ENCODE results near the gene NUAK1.

DNA sequence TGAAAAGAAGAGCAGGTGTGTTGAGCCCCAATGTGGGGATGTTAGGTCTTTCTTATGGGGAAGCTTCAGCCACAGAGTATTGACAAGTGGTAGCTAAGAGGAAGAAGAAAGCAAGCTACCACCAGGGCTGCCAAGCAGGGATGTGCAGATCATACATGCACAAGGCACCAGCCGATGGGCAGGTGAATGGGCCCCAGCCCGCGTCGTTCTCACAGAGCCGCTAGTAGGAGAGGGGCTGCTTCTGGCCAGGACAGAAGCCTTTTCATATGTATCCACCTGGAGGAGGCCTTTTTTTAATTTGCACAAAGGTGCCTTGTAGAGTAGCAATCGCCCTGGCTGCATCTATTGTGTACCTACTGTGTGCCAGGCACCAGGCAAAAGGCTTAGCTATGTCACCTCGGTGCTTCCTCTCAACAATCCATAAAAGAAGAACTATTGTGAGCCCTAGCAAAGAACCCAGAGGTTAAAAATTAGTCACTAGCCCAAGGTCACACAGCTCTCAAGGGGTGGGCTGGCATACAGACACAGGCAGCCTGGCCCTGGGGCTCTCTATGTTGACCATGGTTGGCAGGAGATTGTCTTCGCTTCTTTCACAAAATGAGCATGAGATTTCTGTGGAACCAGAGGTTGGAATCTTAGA, 8.2 kb downstream of the NUAK1 start:
- TF ChIP-seq, protein P1, sequence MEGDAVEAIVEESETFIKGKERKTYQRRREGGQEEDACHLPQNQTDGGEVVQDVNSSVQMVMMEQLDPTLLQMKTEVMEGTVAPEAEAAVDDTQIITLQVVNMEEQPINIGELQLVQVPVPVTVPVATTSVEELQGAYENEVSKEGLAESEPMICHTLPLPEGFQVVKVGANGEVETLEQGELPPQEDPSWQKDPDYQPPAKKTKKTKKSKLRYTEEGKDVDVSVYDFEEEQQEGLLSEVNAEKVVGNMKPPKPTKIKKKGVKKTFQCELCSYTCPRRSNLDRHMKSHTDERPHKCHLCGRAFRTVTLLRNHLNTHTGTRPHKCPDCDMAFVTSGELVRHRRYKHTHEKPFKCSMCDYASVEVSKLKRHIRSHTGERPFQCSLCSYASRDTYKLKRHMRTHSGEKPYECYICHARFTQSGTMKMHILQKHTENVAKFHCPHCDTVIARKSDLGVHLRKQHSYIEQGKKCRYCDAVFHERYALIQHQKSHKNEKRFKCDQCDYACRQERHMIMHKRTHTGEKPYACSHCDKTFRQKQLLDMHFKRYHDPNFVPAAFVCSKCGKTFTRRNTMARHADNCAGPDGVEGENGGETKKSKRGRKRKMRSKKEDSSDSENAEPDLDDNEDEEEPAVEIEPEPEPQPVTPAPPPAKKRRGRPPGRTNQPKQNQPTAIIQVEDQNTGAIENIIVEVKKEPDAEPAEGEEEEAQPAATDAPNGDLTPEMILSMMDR (IDR thresholded peaks at IDR 0.05): no peak
- TF ChIP-seq POLR2A (IDR thresholded peaks at IDR 0.05) (no peak), POLR2AphosphoS5 (IDR thresholded peaks at IDR 0.05) (no peak)
